SU-DHL-6 (cell line): Measurements from ENCODE around the gene SMPD3.

Source experiments
- H2AFZ ChIP-seq: fragments of 200-600 bp; sonication (generic); 2 replicates; pipeline ENCODE4 v1.6.1; 2014; ENCODE audit warnings: low read depth, mild to moderate bottlenecking, moderate library complexity, mixed read lengths, antibody characterized with exemption, low read length; ENCODE audit not compliant: severe bottlenecking
- H3F3A ChIP-seq: fragments of 200-600 bp; shearing (Covaris generic); 2 replicates; pipeline ENCODE4 v1.6.0; 2016; ENCODE audit warnings: antibody characterized with exemption, mild to moderate bottlenecking; ENCODE audit not compliant: insufficient read depth
- H3K27ac ChIP-seq: fragments of 200-600 bp; sonication (generic); 2 replicates; pipeline ENCODE4 v1.5.1; 2016; ENCODE audit warnings: low read depth, mild to moderate bottlenecking, low read length, moderate library complexity, mixed read lengths
- H3K27me3 ChIP-seq: fragments of 200-600 bp; sonication (generic), shearing (Covaris generic); 2 replicates; pipeline ENCODE4 v1.6.0; 2014; ENCODE audit warnings: mild to moderate bottlenecking, low read length
- H3K36me3 ChIP-seq: fragments of 200-600 bp; sonication (generic); 2 replicates; pipeline ENCODE4 v1.6.1; 2014; ENCODE audit warnings: mild to moderate bottlenecking, low read length, mixed read lengths
- H3K4me2 ChIP-seq: fragments of 300-600, 200-600 bp; shearing (Covaris generic), sonication (generic); 2 replicates; pipeline ENCODE4 v1.6.0; 2014; ENCODE audit warnings: low read length, low read depth, mild to moderate bottlenecking; ENCODE audit not compliant: poor library complexity, severe bottlenecking
- H3K4me3 ChIP-seq: fragments of 200-600 bp; sonication (generic); 2 replicates; pipeline ENCODE4 v1.5.1; 2014; ENCODE audit warnings: antibody characterized with exemption, low read length, mild to moderate bottlenecking, mixed read lengths; ENCODE audit not compliant: insufficient read depth, poor library complexity, severe bottlenecking
- H3K79me2 ChIP-seq: fragments of 200-600 bp; sonication (generic); 2 replicates; pipeline ENCODE4 v1.6.1; 2014; ENCODE audit warnings: mild to moderate bottlenecking, low read length, moderate library complexity; ENCODE audit not compliant: insufficient read depth
- H3K9ac ChIP-seq: fragments of 200-600 bp; sonication (generic); 2 replicates; pipeline ENCODE4 v1.7.0; 2014; ENCODE audit warnings: mild to moderate bottlenecking, low read length
- H3K9me2 ChIP-seq: fragments of 200-600 bp; sonication (generic); replicated peaks from 2 replicates; pipeline ENCODE4 v1.6.1; 2014; ENCODE audit warnings: low read length; ENCODE audit not compliant: insufficient read depth
- H3K9me3 ChIP-seq: fragments of 200-600 bp; sonication (generic); 2 replicates; pipeline ENCODE4 v1.6.1; 2014; ENCODE audit warnings: low read length, mixed read lengths; ENCODE audit not compliant: insufficient read depth
- H4K20me1 ChIP-seq: fragments of 200-600 bp; sonication (generic); 2 replicates; pipeline ENCODE4 v1.6.1; 2014; ENCODE audit warnings: low read depth, mild to moderate bottlenecking, antibody characterized with exemption, low read length, moderate library complexity, mixed read lengths
- EZH2phosphoT487 ChIP-seq: fragments of 200-600 bp; sonication (generic), shearing (Covaris generic); conservative IDR thresholded peaks from 2 replicates; pipeline ENCODE4 v1.6.1; 2018; ENCODE audit warnings: mild to moderate bottlenecking, antibody characterized with exemption, low read length, moderate library complexity, mixed read lengths
- TF ChIP-seq, protein P1 (sequence below): fragments of 200-600 bp; sonication (generic); IDR thresholded peaks from one replicate; pipeline ENCODE4 v1.5.1; 2017; ENCODE audit warnings: antibody characterized with exemption, mild to moderate bottlenecking, low read length, moderate library complexity; ENCODE audit not compliant: insufficient read depth, poor library complexity, severe bottlenecking

Gene SMPD3

DNA sequence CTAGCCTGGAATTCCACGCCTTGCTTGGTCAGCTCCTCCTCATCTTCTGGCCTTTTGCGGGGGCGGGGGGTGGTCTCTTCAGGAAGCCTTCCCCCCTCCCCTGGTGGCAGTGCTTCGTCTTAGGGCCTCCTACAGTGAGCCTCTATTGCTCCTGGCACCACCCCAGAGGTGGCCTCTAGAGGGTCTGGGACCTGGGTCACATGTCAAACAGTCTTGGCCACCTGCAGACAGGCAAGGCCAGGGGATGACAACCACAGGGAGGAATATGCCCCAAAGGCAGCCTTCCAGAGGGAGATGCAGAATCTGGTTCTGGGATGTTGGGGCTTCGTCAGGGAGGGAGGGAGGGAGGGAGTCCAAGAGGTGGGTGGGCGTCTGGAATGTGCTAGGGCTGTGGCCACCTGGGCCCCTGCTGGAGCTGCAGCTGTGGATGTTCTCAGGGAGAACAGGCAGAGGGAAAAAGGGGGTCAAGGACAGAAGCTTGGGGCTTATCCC lies 50.6 kb downstream of the SMPD3 start:
- Histone ChIP-seq H3K4me3 (no peak overlapping the region), H3F3A (no peaks in the 10 kb centered on the region), H2AFZ (no peak overlapping the region), H3K79me2 (no peaks in the 10 kb centered on the region), H3K27ac (no peak overlapping the region), H3K4me2 (no peak overlapping the region), H4K20me1 (no peaks in the 10 kb centered on the region), H3K9me2 (no peaks in the 10 kb centered on the region), H3K36me3 (no peaks in the 10 kb centered on the region), H3K27me3 (no peaks in the 10 kb centered on the region), H3K9ac (no peak overlapping the region), H3K9me3 (no peaks in the 10 kb centered on the region)
- TF ChIP-seq, protein P1, sequence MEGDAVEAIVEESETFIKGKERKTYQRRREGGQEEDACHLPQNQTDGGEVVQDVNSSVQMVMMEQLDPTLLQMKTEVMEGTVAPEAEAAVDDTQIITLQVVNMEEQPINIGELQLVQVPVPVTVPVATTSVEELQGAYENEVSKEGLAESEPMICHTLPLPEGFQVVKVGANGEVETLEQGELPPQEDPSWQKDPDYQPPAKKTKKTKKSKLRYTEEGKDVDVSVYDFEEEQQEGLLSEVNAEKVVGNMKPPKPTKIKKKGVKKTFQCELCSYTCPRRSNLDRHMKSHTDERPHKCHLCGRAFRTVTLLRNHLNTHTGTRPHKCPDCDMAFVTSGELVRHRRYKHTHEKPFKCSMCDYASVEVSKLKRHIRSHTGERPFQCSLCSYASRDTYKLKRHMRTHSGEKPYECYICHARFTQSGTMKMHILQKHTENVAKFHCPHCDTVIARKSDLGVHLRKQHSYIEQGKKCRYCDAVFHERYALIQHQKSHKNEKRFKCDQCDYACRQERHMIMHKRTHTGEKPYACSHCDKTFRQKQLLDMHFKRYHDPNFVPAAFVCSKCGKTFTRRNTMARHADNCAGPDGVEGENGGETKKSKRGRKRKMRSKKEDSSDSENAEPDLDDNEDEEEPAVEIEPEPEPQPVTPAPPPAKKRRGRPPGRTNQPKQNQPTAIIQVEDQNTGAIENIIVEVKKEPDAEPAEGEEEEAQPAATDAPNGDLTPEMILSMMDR, result no peak
- TF ChIP-seq EZH2phosphoT487, result no peak

- Histone ChIP-seq H3F3A (no peaks in the 10 kb centered on the region), H3K9me2 (no peaks in the 10 kb centered on the region), H3K9me3 (no peaks in the 10 kb centered on the region), H3K36me3 (no peaks in the 10 kb centered on the region), H3K27me3 (no peaks in the 10 kb centered on the region), H3K27ac (no peak overlapping the region), H2AFZ (no peak overlapping the region), H3K9ac (no peak overlapping the region), H3K4me3 (no peak overlapping the region), H3K4me2 (no peak overlapping the region), H3K79me2 (no peaks in the 10 kb centered on the region), H4K20me1 (no peaks in the 10 kb centered on the region)
- TF ChIP-seq, protein P1, result peak; percentile 40
- TF ChIP-seq EZH2phosphoT487, result no peak
Measured at GRCh38 chr16:68396481-68396880, 51.8 kb downstream of the SMPD3 start.

GRCh38 chr16:68395815-68396214 lies 52.5 kb downstream of the SMPD3 start:
- no peaks in the 10 kb centered on the region for H3F3A ChIP-seq
- TF ChIP-seq, protein P1, result no peak
- no peak for TF ChIP-seq EZH2phosphoT487
- no peak overlapping the region for H2AFZ ChIP-seq
- H3K4me2 ChIP-seq, result no peak overlapping the region
- H3K79me2 ChIP-seq, result no peaks in the 10 kb centered on the region
- H3K9me3 ChIP-seq, result no peaks in the 10 kb centered on the region
- H3K27me3 ChIP-seq, result no peaks in the 10 kb centered on the region
- no peaks in the 10 kb centered on the region for H3K9me2 ChIP-seq
- H4K20me1 ChIP-seq, result no peaks in the 10 kb centered on the region
- no peak overlapping the region for H3K27ac ChIP-seq
- no peak overlapping the region for H3K4me3 ChIP-seq
- no peak overlapping the region for H3K9ac ChIP-seq
- H3K36me3 ChIP-seq, result no peaks in the 10 kb centered on the region
